Testis (tissue), 3 donors: Measurements from ENCODE around the gene FIBCD1. TPM values are rescaled to one million over a fixed set of nuclear protein-coding genes. Genes with fewer than 3 reads are reported as not detected.

Source experiments
- DNase-seq: peaks from one replicate; pipeline ENCODE4 v3.0.0-alpha.2; 2019
- H3K27ac ChIP-seq, 2 donors: fragments of 200-600 bp; sonication (generic); one replicate each; pipeline ENCODE4 v1.5.1; 2019
- H3K27me3 ChIP-seq: fragments of 200-600 bp; sonication (generic); one replicate; pipeline ENCODE4 v1.5.1; 2019
- H3K36me3 ChIP-seq: fragments of 200-600 bp; sonication (generic); one replicate; pipeline ENCODE4 v1.5.1; 2017; ENCODE audit warnings: low read depth; ENCODE audit errors: missing control alignments
- H3K4me1 ChIP-seq: fragments of 200-600 bp; sonication (generic); one replicate; pipeline ENCODE4 v1.5.1; 2019
- H3K4me3 ChIP-seq, 2 donors: fragments of 200-600 bp; sonication (generic); one replicate each; pipeline ENCODE4 v1.5.1; 2017 to 2019
- H3K9me3 ChIP-seq: fragments of 200-600 bp; sonication (generic); one replicate; pipeline ENCODE4 v1.5.1; 2017
- CTCF ChIP-seq, 3 experiments: fragments of 450-650 bp in 2 of 3; fragments of 200-600 bp in 1 of 3; sonication (generic) in 1 of 3; IDR thresholded peaks; one replicate each; pipeline ENCODE4 v1.5.1; 2016 to 2019; ENCODE audit warnings: antibody characterized with exemption in 3 of 3, mild to moderate bottlenecking in 2 of 3, moderate library complexity in 1 of 3
- POLR2A ChIP-seq: fragments of 450-650 bp; IDR thresholded peaks from one replicate; pipeline ENCODE4 v1.6.1; 2017; ENCODE audit warnings: antibody characterized with exemption, mild to moderate bottlenecking, moderate library complexity
- WGBS, 2 donors: methylation state at CpG; one replicate each; pipeline ENCODE4 v1.1.5; 2018; 5-methylcytosine and 5-hydroxymethylcytosine counted together
- intact Hi-C: fragments of 100-400 bp; cut with DNase I; formaldehyde crosslinking; loops from one replicate; pipeline ENCODE4 v1.15.1; 2023; ENCODE audit warnings: low total_unique reads
- polyA plus RNA-seq: library from polyadenylated mRNA; stranded (reverse); fragments of 350-450 nt; fragmentation: Illumina TruSeq; extraction: RNeasy Lipid Tissue Mini Kit (QIAGEN cat#74804); gene quantifications from one replicate; pipeline ENCODE4 v1.2.3, GENCODE V29; 2014; ENCODE audit warnings: low read depth, low replicate concordance; ENCODE audit not compliant: insufficient read depth
- total RNA-seq, 2 donors: library from RNA; depleted of rRNA; stranded (reverse); fragments of >200 nt; gene quantifications; one replicate each; pipeline ENCODE4 v1.2.3, GENCODE V29; 2016

Gene FIBCD1
- total and polyA plus RNA-seq, 3 donors from 2014 or later: 20.8 to 33.5 (median 29.1) TPM

- 80 to 87% methylated on average over 40 to 47 of the region's 47 CpGs for WGBS, 2 donors
- Histone ChIP-seq H3K9me3 (no peaks in the 10 kb centered on the region), H3K4me1 (peaks cover 5% of the 10 kb centered on the region), H3K36me3 (no peaks in the 10 kb centered on the region), H3K27me3 (no peaks in the 10 kb centered on the region), H3K4me3 (no peak overlapping the region), H3K27ac (no peak overlapping the region)
- TF ChIP-seq CTCF (IDR thresholded peaks at IDR 0.05) (no peak), POLR2A (no peak)
- no peak for DNase-seq
- intact Hi-C loops: no loop called here
These were observed 54.2 kb downstream of the FIBCD1 start for GRCh38 chr9:130884542-130885483.

GRCh38 chr9:130884111-130884531 lies 54.9 kb downstream of the FIBCD1 start:
- intact Hi-C loops: no loop called here
- Histone ChIP-seq H3K27me3 (no peaks in the 10 kb centered on the region), H3K27ac (no peak overlapping the region), H3K9me3 (no peaks in the 10 kb centered on the region), H3K4me3 (no peak overlapping the region), H3K4me1 (peaks cover 5% of the 10 kb centered on the region), H3K36me3 (no peaks in the 10 kb centered on the region)
- 70 to 72% methylated on average over 15 to 25 of the region's 25 CpGs for WGBS, 2 donors
- no peak for DNase-seq
- TF ChIP-seq POLR2A (no peak), CTCF (IDR thresholded peaks at IDR 0.05) (no peak)

- intact Hi-C loops: no loop called here
- H3K9me3 ChIP-seq: no peaks in the 10 kb centered on the region
- H3K27me3 ChIP-seq: no peaks in the 10 kb centered on the region
- H3K4me3 ChIP-seq: no peak overlapping the region
- DNase-seq: no peak
- WGBS, 2 donors: 72 to 87% methylated on average over 5 of the region's 5 CpGs
- H3K36me3 ChIP-seq: no peaks in the 10 kb centered on the region
- peaks cover 5% of the 10 kb centered on the region for H3K4me1 ChIP-seq
- H3K27ac ChIP-seq: no peak overlapping the region
- TF ChIP-seq CTCF (IDR thresholded peaks at IDR 0.05) (no peak), POLR2A (no peak)
These were observed 55.6 kb downstream of the FIBCD1 start for GRCh38 chr9:130883479-130883878.

- no peak overlapping the region for H3K4me3 ChIP-seq
- H3K27me3 ChIP-seq: no peaks in the 10 kb centered on the region
- no peaks in the 10 kb centered on the region for H3K9me3 ChIP-seq
- H3K27ac ChIP-seq: no peak overlapping the region
- TF ChIP-seq CTCF (IDR thresholded peaks at IDR 0.05) (no peak), POLR2A (no peak)
- no peak for DNase-seq
- intact Hi-C loops: no loop called here
- peaks cover 5% of the 10 kb centered on the region for H3K4me1 ChIP-seq
- 90 to 96% methylated on average over 8 to 15 of the region's 15 CpGs for WGBS, 2 donors
- no peaks in the 10 kb centered on the region for H3K36me3 ChIP-seq
These were observed 56.3 kb downstream of the FIBCD1 start for GRCh38 chr9:130882696-130883225.
